K562 (cell line): ENCODE results near the gene ACVR2B. TPM values are rescaled to one million over a fixed set of nuclear protein-coding genes. Genes with fewer than 3 reads are reported as not detected.

Experiments used
- CHD2 ChIP-seq: IDR thresholded peaks from 2 replicates; pipeline ENCODE4 v1.6.1; 2011; ENCODE audit warnings: low read depth, low read length
- GTF2E2 ChIP-seq: fragments of 200-800 bp; sonication (Bioruptor generic); IDR thresholded peaks from 2 replicates; pipeline ENCODE4 v1.6.1; 2016; ENCODE audit warnings: missing genetic modification characterization, missing compliant biosample characterization
- JUND ChIP-seq, 2 experiments: IDR thresholded peaks; 2 replicates in 1 of 2; 3 replicates in 1 of 2; pipeline ENCODE4 v1.6.1; 2011; ENCODE audit warnings: borderline replicate concordance in 2 of 2, low read depth in 2 of 2, low read length in 2 of 2, improper control_type of control experiment in 1 of 2, missing biosample characterization in 1 of 2, missing genetic modification characterization in 1 of 2, missing genetic modification reagents in 1 of 2
- KAT2B ChIP-seq: IDR thresholded peaks from one replicate; pipeline ENCODE4 v1.6.1; 2012; ENCODE audit warnings: low read depth, mild to moderate bottlenecking, control low read depth, inconsistent platforms, low read length, moderate library complexity
- MECOM ChIP-seq: fragments of 250-450 bp; sonication (Bioruptor Pico); IDR thresholded peaks from 2 replicates; pipeline ENCODE4 v1.8.0; 2022; ENCODE audit warnings: inconsistent platforms
- MTF1 ChIP-seq: fragments of 250-450 bp; sonication (Bioruptor Pico); IDR thresholded peaks from 2 replicates; pipeline ENCODE4 v1.9.0; 2021; ENCODE audit warnings: moderate library complexity, mild to moderate bottlenecking, inconsistent platforms, borderline replicate concordance
- MXI1 ChIP-seq: IDR thresholded peaks from 2 replicates; pipeline ENCODE4 v1.6.1; 2011; ENCODE audit warnings: low read depth, mild to moderate bottlenecking, improper control_type of control experiment, low read length
- NUFIP1 ChIP-seq: fragments of 450-650 bp; IDR thresholded peaks from 2 replicates; pipeline ENCODE4 v1.6.1; 2018; ENCODE audit not compliant: partially characterized antibody
- POLR2H ChIP-seq: IDR thresholded peaks from 2 replicates; pipeline ENCODE4 v1.6.1; 2016; ENCODE audit warnings: missing genetic modification characterization, low read depth, mild to moderate bottlenecking, control low read depth, missing compliant biosample characterization, moderate library complexity
- PRPF4 ChIP-seq: fragments of 200-400 bp; formaldehyde crosslinking; IDR thresholded peaks from one replicate; pipeline ENCODE4 v1.6.1; 2017; ENCODE audit warnings: low read length, low read depth, mild to moderate bottlenecking; ENCODE audit not compliant: insufficient read depth, poor library complexity, severe bottlenecking
- TCF7 ChIP-seq: sonication (generic); IDR thresholded peaks from 2 replicates; pipeline ENCODE4 v1.6.1; 2016; ENCODE audit warnings: antibody characterized with exemption, borderline replicate concordance
- TSHZ1 ChIP-seq: fragments of 250-450 bp; sonication (Bioruptor Pico); IDR thresholded peaks from 2 replicates; pipeline ENCODE4 v1.4.0; 2020; ENCODE audit warnings: mild to moderate bottlenecking, moderate library complexity
- U2AF2 ChIP-seq: fragments of 200-400 bp; formaldehyde crosslinking; optimal IDR thresholded peaks from 2 replicates; pipeline ENCODE3; 2017; ENCODE audit warnings: low read depth, mild to moderate bottlenecking, low read length
- ZBTB9 ChIP-seq: fragments of 450-650 bp; formaldehyde crosslinking; IDR thresholded peaks from 2 replicates; pipeline ENCODE4 v1.4.0; 2020; ENCODE audit warnings: mild to moderate bottlenecking, moderate library complexity
- ZC3H11A ChIP-seq: IDR thresholded peaks from 2 replicates; pipeline ENCODE4 v1.6.1; 2012; ENCODE audit warnings: low read depth, low read length, improper control_type of control experiment
- ZFP30 ChIP-seq: fragments of 250-450 bp; sonication (Bioruptor Pico); IDR thresholded peaks from 2 replicates; pipeline ENCODE4 v1.8.0; 2022; ENCODE audit warnings: moderate library complexity, mild to moderate bottlenecking, inconsistent platforms, borderline replicate concordance
- ZNF174 ChIP-seq: fragments of 250-450 bp; sonication (Bioruptor Pico); IDR thresholded peaks from 2 replicates; pipeline ENCODE4 v1.4.0; 2020; ENCODE audit warnings: mild to moderate bottlenecking
- polyA plus RNA-seq, 8 experiments: library from polyadenylated mRNA; depleted of rRNA in 4 of 8; stranded (reverse) in 5 of 8; unstranded in 3 of 8; fragments of >200 nt; fragmentation: Nextera tagmentation in 2 of 8; fragmentation: Illumina TruSeq in 1 of 8; extraction: Ambion mirVana in 2 of 8; extraction: Trizol in 1 of 8; gene quantifications; 2 replicates each; pipeline versions ENCODE4 v1.2.1 to v1.2.3, GENCODE V29; 2011 to 2014; ENCODE audit warnings: inconsistent platforms in 1 of 8, missing spikeins in 1 of 8
- total RNA-seq, 7 experiments: library from RNA; depleted of rRNA in 6 of 7; stranded (reverse); fragments of >200 nt in 6 of 7; fragmentation: Illumina TruSeq in 2 of 7; extraction: Trizol in 2 of 7; gene quantifications; 2 replicates each; pipeline versions ENCODE4 v1.2.1 to v1.2.3, GENCODE V29; 2011 to 2021; ENCODE audit warnings: low replicate concordance in 1 of 7
- TF ChIP-seq, protein P1 (sequence below): fragments of 250-450 bp; sonication (Bioruptor Pico); IDR thresholded peaks from 2 replicates; pipeline ENCODE4 v1.8.0; 2022; ENCODE audit warnings: moderate library complexity, mild to moderate bottlenecking, inconsistent platforms
- TF ChIP-seq, protein P2 (sequence below), 2 experiments: fragments of 450-650 bp; conservative IDR thresholded peaks; 2 replicates each; pipeline ENCODE4 v1.6.1; 2017; ENCODE audit warnings: mild to moderate bottlenecking in 2 of 2, moderate library complexity in 2 of 2

Gene ACVR2B
- total and polyA plus RNA-seq, 9 of the 15 experiments (the other 6 are each of a cell fraction or from before 2014, with no cell fraction given): 1.8 to 23.7 (median 7.1) TPM

DNA sequence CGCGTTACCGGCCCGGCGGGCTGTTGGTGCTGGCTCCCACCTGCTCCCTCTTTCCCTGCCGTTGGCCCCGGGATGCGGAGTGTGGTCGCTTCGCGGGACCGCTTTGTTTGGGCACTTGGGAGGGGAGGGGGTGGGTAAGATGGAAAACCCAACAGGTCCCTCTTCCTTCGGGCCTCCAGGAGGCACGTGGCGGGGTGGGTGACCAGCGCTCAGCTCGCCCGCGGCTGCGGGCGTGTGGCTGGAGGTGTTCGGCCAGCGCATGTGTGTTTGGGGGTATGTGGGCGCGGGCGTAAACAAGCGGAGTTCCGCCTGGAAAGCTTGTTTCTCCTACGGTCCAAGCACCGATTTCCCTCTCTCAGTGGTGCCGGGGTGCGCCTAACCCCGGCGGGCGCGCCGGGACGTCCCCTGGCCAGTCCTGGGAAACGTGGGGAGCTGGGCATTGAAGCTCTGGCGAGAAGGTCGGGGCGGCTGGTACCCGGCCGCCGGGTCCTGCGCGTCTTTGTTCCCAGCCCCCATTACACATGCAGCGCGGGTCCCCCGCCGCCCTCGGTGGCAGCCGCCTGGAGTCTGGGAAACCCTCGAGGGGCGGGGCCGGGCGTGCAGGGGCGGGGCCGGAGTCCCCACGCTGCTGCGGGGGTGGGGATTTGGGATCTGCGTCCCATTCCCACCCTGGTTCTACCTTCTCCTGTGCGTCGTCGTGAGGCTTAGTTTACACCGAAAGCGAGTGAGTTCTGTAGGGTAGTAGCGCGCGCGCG lies 1.4 kb downstream of the ACVR2B start (continued):
- TF ChIP-seq TSHZ1 (CRISPR knock-in tag) (no peak), NUFIP1 (no peak), KAT2B (no peak), GTF2E2 (no peak), ZC3H11A (no peak), MECOM (no peak), POLR2H (tag) (no peak), ZFP30 (CRISPR knock-in tag) (no peak), CHD2 (no peak), PRPF4 (no peak), ZNF174 (CRISPR knock-in tag) (no peak), U2AF2 (no peak), MXI1 (no peak), MTF1 (CRISPR knock-in tag) (no peak), TCF7 (no peak), ZBTB9 (CRISPR knock-in tag) (no peak), JUND (IDR thresholded peaks at IDR 0.05; ENCODE audit: borderline replicate concordance, low read depth, low read length) (no peak), JUND (tag; IDR thresholded peaks at IDR 0.05; ENCODE audit: borderline replicate concordance, low read depth, low read length) (no peak)
- TF ChIP-seq, protein P1, sequence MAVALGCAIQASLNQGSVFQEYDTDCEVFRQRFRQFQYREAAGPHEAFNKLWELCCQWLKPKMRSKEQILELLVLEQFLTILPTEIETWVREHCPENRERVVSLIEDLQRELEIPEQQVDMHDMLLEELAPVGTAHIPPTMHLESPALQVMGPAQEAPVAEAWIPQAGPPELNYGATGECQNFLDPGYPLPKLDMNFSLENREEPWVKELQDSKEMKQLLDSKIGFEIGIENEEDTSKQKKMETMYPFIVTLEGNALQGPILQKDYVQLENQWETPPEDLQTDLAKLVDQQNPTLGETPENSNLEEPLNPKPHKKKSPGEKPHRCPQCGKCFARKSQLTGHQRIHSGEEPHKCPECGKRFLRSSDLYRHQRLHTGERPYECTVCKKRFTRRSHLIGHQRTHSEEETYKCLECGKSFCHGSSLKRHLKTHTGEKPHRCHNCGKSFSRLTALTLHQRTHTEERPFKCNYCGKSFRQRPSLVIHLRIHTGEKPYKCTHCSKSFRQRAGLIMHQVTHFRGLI (CRISPR knock-in tag): no peak
- TF ChIP-seq, protein P2, sequence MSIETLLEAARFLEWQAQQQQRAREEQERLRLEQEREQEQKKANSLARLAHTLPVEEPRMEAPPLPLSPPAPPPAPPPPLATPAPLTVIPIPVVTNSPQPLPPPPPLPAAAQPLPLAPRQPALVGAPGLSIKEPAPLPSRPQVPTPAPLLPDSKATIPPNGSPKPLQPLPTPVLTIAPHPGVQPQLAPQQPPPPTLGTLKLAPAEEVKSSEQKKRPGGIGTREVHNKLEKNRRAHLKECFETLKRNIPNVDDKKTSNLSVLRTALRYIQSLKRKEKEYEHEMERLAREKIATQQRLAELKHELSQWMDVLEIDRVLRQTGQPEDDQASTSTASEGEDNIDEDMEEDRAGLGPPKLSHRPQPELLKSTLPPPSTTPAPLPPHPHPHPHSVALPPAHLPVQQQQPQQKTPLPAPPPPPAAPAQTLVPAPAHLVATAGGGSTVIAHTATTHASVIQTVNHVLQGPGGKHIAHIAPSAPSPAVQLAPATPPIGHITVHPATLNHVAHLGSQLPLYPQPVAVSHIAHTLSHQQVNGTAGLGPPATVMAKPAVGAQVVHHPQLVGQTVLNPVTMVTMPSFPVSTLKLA (conservative IDR thresholded peaks at IDR 0.05): peak; percentile 83 to 87
